Measurements from ENCODE around the gene ZC3H18. TPM values are rescaled to one million over a fixed set of nuclear protein-coding genes. Genes with fewer than 3 reads are reported as not detected.

ZC3H18 gene
- total and polyA plus RNA-seq, 2 experiments from 2014 or later, result 30.0 to 40.7 TPM

GRCh38 chr16:88578446-88579313 lies 8.5 kb downstream of the ZC3H18 start:
- Histone ChIP-seq H4K20me1 (replicated peaks; ENCODE audit: insufficient read depth) (peaks cover 46% of the 10 kb centered on the region), H3K4me3 (no peak overlapping the region), H3K79me2 (replicated peaks; ENCODE audit: insufficient read depth) (peaks cover 96% of the 10 kb centered on the region), H3F3A (replicated peaks; ENCODE audit: low read depth) (no peaks in the 10 kb centered on the region), H3K4me1 (ENCODE audit: insufficient read depth) (no peaks in the 10 kb centered on the region), H3K9me2 (ENCODE audit: insufficient read depth) (no peaks in the 10 kb centered on the region), H3K4me2 (no peak overlapping the region), H3K36me3 (ENCODE audit: insufficient read depth) (peaks cover 5% of the 10 kb centered on the region; the same call in 1 of the 2 replicates), H3K27ac (ENCODE audit: low read depth) (no peak overlapping the region), H3K27me3 (ENCODE audit: insufficient read depth) (no peaks in the 10 kb centered on the region), H2AFZ (no peak overlapping the region)
- Mint-ChIP-seq H3K36me3 (ENCODE audit: low read depth) (peaks cover 42% of the 10 kb centered on the region), H3K4me3 (no peak overlapping the region), H3K4me1 (no peaks in the 10 kb centered on the region), H3K9me3 (no peaks in the 10 kb centered on the region), H3K27me3 (ENCODE audit: insufficient read depth, low read depth, poor library complexity) (peaks cover 8% of the 10 kb centered on the region), H3K27ac (no peak overlapping the region)
- no peak for ATAC-seq
- no peak for TF ChIP-seq EZH2 (IDR thresholded peaks at IDR 0.05; ENCODE audit: low read depth, unreplicated experiment)
- no peak for TF ChIP-seq ZNF462 (CRISPR knock-in tag; IDR thresholded peaks at IDR 0.05)
- TF ChIP-seq EZH2phosphoT487 (IDR thresholded peaks at IDR 0.05; ENCODE audit: unreplicated experiment), result no peak
- no peak for TF ChIP-seq REST (IDR thresholded peaks at IDR 0.05; ENCODE audit: unreplicated experiment)
- no peak for DNase-seq (ENCODE audit: low spot score)
